K562 (cell line): ENCODE measurements around the gene AP3S1. TPM values are rescaled to one million over a fixed set of nuclear protein-coding genes. Genes with fewer than 3 reads are reported as not detected.

Experiments
- ATAC-seq: fragments of 200-7000 bp; cut with Tn5 transposase; 3 replicates; pipeline ENCODE4 v1.9.1; 2020; ENCODE audit warnings: moderate library complexity
- BruUV-seq: library from RNA; stranded (reverse); fragments of 400-500 nt; replicated peaks from 2 replicates; lab custom pipeline; 2021; lab: Mats Ljungman, UMichigan
- CTCF ChIA-PET: fragments of 300-600 bp; formaldehyde crosslinking; extraction: SDS; loops from one replicate; lab custom pipeline; 2021; ENCODE audit warnings: low intra/inter-chr PET ratio; lab: Yijun Ruan, JAX
- POLR2A ChIA-PET: fragments of 300-600, 350-650 bp; sonication (Branson Sonifier 250); formaldehyde crosslinking; extraction: SDS; loops from one replicate; lab custom pipeline; 2021; ENCODE audit warnings: antibody characterized with exemption, inconsistent platforms; lab: Yijun Ruan, JAX
- DNase-seq, 4 experiments: peaks; one replicate each; pipeline versions ENCODE4 v3.0.0 to v3.0.0-alpha.2; 2011 to 2018; ENCODE audit warnings: low spot score in 3 of 4, mixed read lengths in 3 of 4; ENCODE audit errors: extremely low read depth in 1 of 4
- FAIRE-seq: peaks from 2 replicates; lab custom pipeline; 2011; peaks lifted over from hg19 to GRCh38; lab: Jason Lieb, UNC
- H2AFZ ChIP-seq: 2 replicates; pipeline ENCODE4 v1.6.0; 2011; ENCODE audit warnings: low read depth, low read length, control low read depth, inconsistent platforms
- H3K27ac ChIP-seq: fragments of 200-600 bp; 3 replicates; pipeline ENCODE4 v1.8.0; 2011; ENCODE audit warnings: low read depth, mild to moderate bottlenecking, control low read depth, inconsistent platforms, low read length, moderate library complexity, mixed read lengths; ENCODE audit errors: extremely low read depth
- H3K27me3 ChIP-seq, 2 experiments: fragments of 300-600 bp in 1 of 2; 2 replicates in 1 of 2; 3 replicates in 1 of 2; pipeline versions ENCODE4 v1.6.0 to v1.8.0; 2011; ENCODE audit warnings: inconsistent platforms in 2 of 2, low read length in 2 of 2, mild to moderate bottlenecking in 1 of 2, mixed read lengths in 1 of 2, moderate library complexity in 1 of 2; ENCODE audit not compliant: control insufficient read depth in 2 of 2, insufficient read depth in 2 of 2
- H3K36me3 ChIP-seq: fragments of 300-600 bp; 3 replicates; pipeline ENCODE4 v1.8.0; 2011; ENCODE audit warnings: mild to moderate bottlenecking, low read length, inconsistent platforms; ENCODE audit not compliant: control insufficient read depth, insufficient read depth
- H3K4me1 ChIP-seq, 2 experiments: fragments of 200-600 bp in 1 of 2; replicated peaks in 1 of 2; 2 replicates in 1 of 2; 3 replicates in 1 of 2; pipeline versions ENCODE4 v1.5.1 to v1.8.0; 2011; ENCODE audit warnings: inconsistent platforms in 2 of 2, low read length in 2 of 2, mild to moderate bottlenecking in 1 of 2, mixed read lengths in 1 of 2, moderate library complexity in 1 of 2; ENCODE audit not compliant: control insufficient read depth in 2 of 2, insufficient read depth in 2 of 2
- H3K4me2 ChIP-seq: 2 replicates; pipeline ENCODE4 v1.6.1; 2011; ENCODE audit warnings: low read length, control low read depth, inconsistent platforms, mixed read lengths; ENCODE audit not compliant: insufficient read depth
- H3K4me3 ChIP-seq: fragments of 200-600 bp; sonication (generic), shearing (Covaris generic); 2 replicates; pipeline ENCODE4 v1.5.1; 2016; ENCODE audit warnings: control low read depth, inconsistent platforms
- H3K79me2 ChIP-seq: fragments of 200-600 bp; 3 replicates; pipeline ENCODE4 v1.8.0; 2011; ENCODE audit warnings: low read length, inconsistent platforms; ENCODE audit not compliant: control insufficient read depth, insufficient read depth
- H3K9ac ChIP-seq, 2 experiments: 2 replicates each; pipeline versions ENCODE4 v1.6.0 to v1.6.1; 2011; ENCODE audit warnings: low read depth in 2 of 2, low read length in 2 of 2, control low read depth in 1 of 2, inconsistent platforms in 1 of 2, mild to moderate bottlenecking in 1 of 2, mixed read lengths in 1 of 2; ENCODE audit not compliant: insufficient read depth in 1 of 2
- H3K9me1 ChIP-seq: one replicate; pipeline ENCODE4 v1.6.0; 2011; ENCODE audit warnings: inconsistent platforms, mild to moderate bottlenecking, low read length, moderate library complexity; ENCODE audit not compliant: control insufficient read depth, insufficient read depth
- H3K9me3 ChIP-seq: replicated peaks from 2 replicates; pipeline ENCODE4 v1.5.1; 2011; ENCODE audit warnings: low read depth, low read length, inconsistent platforms; ENCODE audit not compliant: control insufficient read depth, insufficient read depth
- H4K20me1 ChIP-seq: replicated peaks from 2 replicates; pipeline ENCODE4 v1.6.1; 2011; ENCODE audit warnings: low read length, inconsistent platforms, mixed read lengths; ENCODE audit not compliant: control insufficient read depth, insufficient read depth
- BRD9 ChIP-seq: fragments of 450-650 bp; IDR thresholded peaks from 2 replicates; pipeline ENCODE4 v1.6.1; 2018; ENCODE audit warnings: low read depth; ENCODE audit not compliant: partially characterized antibody
- CTCF ChIP-seq, 3 experiments: IDR thresholded peaks in 2 of 3; conservative IDR thresholded peaks in 1 of 3; 2 replicates each; pipeline ENCODE4 v1.5.1; 2011 to 2012; ENCODE audit warnings: low read length in 3 of 3, mild to moderate bottlenecking in 3 of 3, control low read depth in 2 of 3, improper control_type of control experiment in 1 of 3, inconsistent platforms in 1 of 3, low read depth in 1 of 3, mixed read lengths in 1 of 3, moderate library complexity in 1 of 3; ENCODE audit not compliant: insufficient read depth in 2 of 3
- RAD21 ChIP-seq, 2 experiments: fragments of 250-450 bp in 1 of 2; fragments of 450-650 bp in 1 of 2; sonication (Bioruptor Pico) in 1 of 2; formaldehyde crosslinking in 1 of 2; IDR thresholded peaks in 1 of 2; conservative IDR thresholded peaks in 1 of 2; 2 replicates each; pipeline versions ENCODE4 v1.4.0 to v1.8.0; 2020 to 2022; ENCODE audit warnings: mild to moderate bottlenecking in 2 of 2, moderate library complexity in 1 of 2
- SMARCA4 ChIP-seq: fragments of 450-650 bp; IDR thresholded peaks from 2 replicates; pipeline ENCODE4 v1.6.1; 2016
- SMARCA5 ChIP-seq: fragments of 450-650 bp; IDR thresholded peaks from 2 replicates; pipeline ENCODE4 v1.6.1; 2016
- ZNF165 ChIP-seq: fragments of 250-450 bp; sonication (Bioruptor Pico); IDR thresholded peaks from 2 replicates; pipeline ENCODE4 v1.4.0; 2020; ENCODE audit warnings: borderline replicate concordance
- ZNF384 ChIP-seq: IDR thresholded peaks from 2 replicates; pipeline ENCODE4 v1.6.1; 2012; ENCODE audit warnings: low read depth, low read length, improper control_type of control experiment
- WGBS: fragments of 100-300 bp; shearing (Covaris generic); methylation state at CpG from one replicate; pipeline ENCODE4 v1.1.6; 2016; ENCODE audit warnings: low coverage, mixed read lengths; ENCODE audit not compliant: insufficient coverage; ENCODE audit errors: missing lambda C conversion rate; 5-methylcytosine and 5-hydroxymethylcytosine counted together
- in situ Hi-C: fragments of 300-500 bp; cut with MboI; formaldehyde crosslinking; loops from 4 replicates; pipeline ENCODE4 v1.15.0; 2018; ENCODE audit warnings: inconsistent platforms, mixed read lengths
- intact Hi-C: fragments of 100-400 bp; cut with micrococcal nuclease; formaldehyde crosslinking; loops from 2 replicates; pipeline ENCODE4 v1.14.2; 2022
- polyA plus RNA-seq, 8 experiments: library from polyadenylated mRNA; depleted of rRNA in 4 of 8; stranded (reverse) in 5 of 8; unstranded in 3 of 8; fragments of >200 nt; fragmentation: Nextera tagmentation in 2 of 8; fragmentation: Illumina TruSeq in 1 of 8; extraction: Ambion mirVana in 2 of 8; extraction: Trizol in 1 of 8; gene quantifications; 2 replicates each; pipeline versions ENCODE4 v1.2.1 to v1.2.3, GENCODE V29; 2011 to 2014; ENCODE audit warnings: inconsistent platforms in 1 of 8, missing spikeins in 1 of 8
- total RNA-seq, 7 experiments: library from RNA; depleted of rRNA in 6 of 7; stranded (reverse); fragments of >200 nt in 6 of 7; fragmentation: Illumina TruSeq in 2 of 7; extraction: Trizol in 2 of 7; gene quantifications; 2 replicates each; pipeline versions ENCODE4 v1.2.1 to v1.2.3, GENCODE V29; 2011 to 2021; ENCODE audit warnings: low replicate concordance in 1 of 7
- TF ChIP-seq, protein P1 (sequence below): fragments of 450-650 bp; IDR thresholded peaks from 2 replicates; pipeline ENCODE4 v1.6.1; 2016

AP3S1 gene
- total and polyA plus RNA-seq, 9 of the 15 experiments (the other 6 are each of a cell fraction or from before 2014, with no cell fraction given) = 46.1 to 106 (median 67.3) TPM

GRCh38 chr5:115838885-115839518 is 2.7 kb upstream of the AP3S1 start:
- CTCF ChIA-PET = interaction anchor here (1.1 kb wide), 1 partner anchor 253 kb away, joined by 4 read pairs; no protein-coding TSS in a partner anchor
- H3K4me1 ChIP-seq = peaks cover 12 to 15% of the 10 kb centered on the region in 2 experiments; a peak in 4 of 5 replicates
- H3K4me2 ChIP-seq = peak overlapping the region; percentile 97
- no peaks in the 10 kb centered on the region for H3K9me1 ChIP-seq
- H4K20me1 ChIP-seq = peaks cover 5% of the 10 kb centered on the region; the same call in 1 of the 2 replicates
- 32% methylated on average over 10 of the region's 10 CpGs for WGBS
- H2AFZ ChIP-seq = no peak overlapping the region
- FAIRE-seq = no peak
- POLR2A ChIA-PET = no interaction called here
- H3K9me3 ChIP-seq = no peaks in the 10 kb centered on the region
- intact Hi-C loops (loop anchor here (2.0 to 10.0 kb wide), 3 partner anchors 196 to 228 kb away; partner anchors contain the start of gene ARL14EPL), in situ Hi-C loops (loop anchor here (5.0 kb wide), 1 partner anchor 212 kb away; the partner anchor contains the start of gene TMED7)
- BruUV-seq = no TSS peak
- 0 out of 4 replicates have a peak overlapping the region, but pooled peaks of 1 of the 2 experiments have one; percentile 16 for H3K9ac ChIP-seq
- H3K79me2 ChIP-seq = peaks cover 71% of the 10 kb centered on the region
- H3K4me3 ChIP-seq = peak overlapping the region; percentile 79; the same call in 1 of the 2 replicates
- peak; percentile 20 to 62 (median 49); a peak in 5 of 6 replicates for TF ChIP-seq CTCF (IDR thresholded peaks at IDR 0.05 in 2 of 3, conservative IDR thresholded peaks at IDR 0.05 in 1 of 3; ENCODE audit: insufficient read depth in 2 of 3, low read depth in 1 of 3, low read length in 3 of 3)
- TF ChIP-seq, protein P1, sequence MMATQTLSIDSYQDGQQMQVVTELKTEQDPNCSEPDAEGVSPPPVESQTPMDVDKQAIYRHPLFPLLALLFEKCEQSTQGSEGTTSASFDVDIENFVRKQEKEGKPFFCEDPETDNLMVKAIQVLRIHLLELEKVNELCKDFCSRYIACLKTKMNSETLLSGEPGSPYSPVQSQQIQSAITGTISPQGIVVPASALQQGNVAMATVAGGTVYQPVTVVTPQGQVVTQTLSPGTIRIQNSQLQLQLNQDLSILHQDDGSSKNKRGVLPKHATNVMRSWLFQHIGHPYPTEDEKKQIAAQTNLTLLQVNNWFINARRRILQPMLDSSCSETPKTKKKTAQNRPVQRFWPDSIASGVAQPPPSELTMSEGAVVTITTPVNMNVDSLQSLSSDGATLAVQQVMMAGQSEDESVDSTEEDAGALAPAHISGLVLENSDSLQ = 0 out of 2 replicates have a peak, but pooled peaks have one; percentile 15
- TF ChIP-seq RAD21 (CRISPR knock-in tag; conservative IDR thresholded peaks at IDR 0.05 in 1 of 2, IDR thresholded peaks at IDR 0.05 in 1 of 2) = peak; percentile 12 to 44; a peak in 2 of 4 replicates
- 0 out of 2 replicates have a peak, but pooled peaks have one; percentile 28 for TF ChIP-seq SMARCA5
- TF ChIP-seq ZNF165 (CRISPR knock-in tag) = no peak
- no peak for TF ChIP-seq SMARCA4
- no peak for TF ChIP-seq BRD9
- TF ChIP-seq ZNF384 = peak; percentile 95
- no peak overlapping the region; the same call in 2 of the 3 replicates for H3K27ac ChIP-seq
- peaks cover 58% of the 10 kb centered on the region for H3K36me3 ChIP-seq
- peak; percentile 21 to 60 (median 40) for DNase-seq
- ATAC-seq = no peak
- H3K27me3 ChIP-seq = no peaks in the 10 kb centered on the region
